Left lung (tissue), 10 donors: ENCODE data around the gene SH3RF1. TPM values are rescaled to one million over a fixed set of nuclear protein-coding genes. Genes with fewer than 3 reads are reported as not detected.

ENCODE experiments used
- ATAC-seq: fragments of 200-7000 bp; cut with Tn5 transposase; one replicate; pipeline ENCODE4 v1.9.1; 2020; ENCODE audit warnings: moderate library complexity
- DNase-seq, 4 donors: peaks; one replicate each; pipeline ENCODE4 v3.0.0-alpha.2; 2013 to 2020
- H3K27ac ChIP-seq, 2 donors: fragments of 200-600 bp; sonication (generic) in 1 of 2; one replicate each; pipeline versions ENCODE4 v1.5.0 to v1.8.0; 2020 to 2021
- H3K27me3 ChIP-seq, 2 donors: fragments of 200-600 bp; sonication (generic) in 1 of 2; one replicate each; pipeline versions ENCODE4 v1.5.0 to v1.8.0; 2020 to 2021
- H3K36me3 ChIP-seq, 2 donors: fragments of 200-600 bp; sonication (generic) in 1 of 2; one replicate each; pipeline versions ENCODE4 v1.5.0 to v1.8.0; 2020 to 2021
- H3K4me1 ChIP-seq, 2 donors: fragments of 200-600 bp; one replicate each; pipeline ENCODE4 v1.8.0; 2021
- H3K4me3 ChIP-seq, 2 donors: fragments of 200-600 bp; sonication (generic) in 1 of 2; one replicate each; pipeline versions ENCODE4 v1.5.0 to v1.8.0; 2020 to 2021; ENCODE audit warnings: mild to moderate bottlenecking in 1 of 2
- H3K9me3 ChIP-seq, 2 donors: fragments of 200-600 bp; sonication (generic) in 1 of 2; one replicate each; pipeline versions ENCODE4 v1.5.0 to v1.8.0; 2020 to 2021
- intact Hi-C, 2 donors: fragments of 100-400 bp; cut with DNase I; formaldehyde crosslinking; loops; one replicate each; pipeline versions ENCODE4 v1.11.2 to v1.14.2; 2022
- polyA plus RNA-seq, 6 donors: library from polyadenylated mRNA; unstranded; fragments of 120-200 nt; gene quantifications; one replicate each; pipeline ENCODE4 v1.2.1, GENCODE V29; 2013; ENCODE audit not compliant: insufficient read length in 6 of 6
- total RNA-seq, 2 donors: library from RNA; stranded (reverse); fragmentation: NEBNext Ultra II Directional; extraction: Animal tissue kit (Norgen Biotek cat#: 25700); gene quantifications; one replicate each; pipeline ENCODE4 v1.2.1, GENCODE V29; 2021
- TF ChIP-seq, protein P1 (sequence below), 2 donors: fragments of 200-600 bp; sonication (generic) in 1 of 2; IDR thresholded peaks; one replicate each; pipeline versions ENCODE4 v1.5.0 to v1.8.0; 2021; ENCODE audit warnings: antibody characterized with exemption in 2 of 2
- donor health status: DM: no; HTN: yes; CAD: no.
- donor health status: DM: no; HTN: no; CAD: no.

The SH3RF1 gene
- total and polyA plus RNA-seq, 8 donors: 18.9 to 39.4 (median 20.8) TPM

DNA sequence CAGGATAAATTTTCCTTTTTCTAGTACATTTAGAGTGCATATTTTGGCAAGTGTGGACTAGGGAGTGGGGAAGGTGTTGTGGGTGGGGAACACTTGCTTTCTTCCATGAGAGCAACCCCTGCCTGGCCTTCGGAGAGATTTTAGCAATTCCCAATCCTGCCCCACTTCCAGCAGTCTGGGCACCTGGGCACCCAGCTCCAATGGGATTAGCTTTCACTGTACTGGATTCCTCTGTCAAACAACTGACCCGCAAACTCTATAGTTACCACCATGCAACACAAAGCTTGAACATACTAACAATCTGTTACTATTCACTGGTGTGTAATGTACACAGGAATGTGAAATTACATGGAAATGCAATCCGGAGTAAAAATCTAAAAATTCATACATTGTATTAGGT is 50.3 kb downstream of the SH3RF1 start:
- peak; percentile 45 for ATAC-seq

DNA sequence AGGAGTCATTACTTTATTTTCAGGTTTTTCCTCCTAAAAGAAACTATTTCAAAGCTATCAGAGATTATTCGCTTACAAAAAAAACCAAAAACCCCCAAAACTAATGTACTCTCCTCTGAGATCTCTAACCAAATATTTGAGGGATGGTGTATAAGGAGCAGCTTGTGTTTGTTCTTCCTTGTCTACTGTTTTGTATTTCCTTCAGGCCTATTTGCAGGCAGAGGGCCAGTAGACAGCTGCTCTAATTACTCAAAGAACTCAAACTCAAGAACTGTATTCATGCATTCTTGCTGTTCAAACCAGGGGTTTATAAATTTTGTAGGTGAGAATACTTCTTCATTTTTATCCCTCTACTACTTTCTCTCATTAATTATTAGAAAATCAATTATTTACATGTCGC is 51.3 kb downstream of the SH3RF1 start:
- intact Hi-C loops: no loop called here
- Histone ChIP-seq H3K36me3 (no peaks in the 10 kb centered on the region), H3K4me3 (no peak overlapping the region), H3K27ac (no peak overlapping the region), H3K27me3 (no peaks in the 10 kb centered on the region), H3K4me1 (peaks cover 18 to 38% of the 10 kb centered on the region in 2 donors), H3K9me3 (no peaks in the 10 kb centered on the region)
- peak; percentile 73 for ATAC-seq
- TF ChIP-seq, protein P1, sequence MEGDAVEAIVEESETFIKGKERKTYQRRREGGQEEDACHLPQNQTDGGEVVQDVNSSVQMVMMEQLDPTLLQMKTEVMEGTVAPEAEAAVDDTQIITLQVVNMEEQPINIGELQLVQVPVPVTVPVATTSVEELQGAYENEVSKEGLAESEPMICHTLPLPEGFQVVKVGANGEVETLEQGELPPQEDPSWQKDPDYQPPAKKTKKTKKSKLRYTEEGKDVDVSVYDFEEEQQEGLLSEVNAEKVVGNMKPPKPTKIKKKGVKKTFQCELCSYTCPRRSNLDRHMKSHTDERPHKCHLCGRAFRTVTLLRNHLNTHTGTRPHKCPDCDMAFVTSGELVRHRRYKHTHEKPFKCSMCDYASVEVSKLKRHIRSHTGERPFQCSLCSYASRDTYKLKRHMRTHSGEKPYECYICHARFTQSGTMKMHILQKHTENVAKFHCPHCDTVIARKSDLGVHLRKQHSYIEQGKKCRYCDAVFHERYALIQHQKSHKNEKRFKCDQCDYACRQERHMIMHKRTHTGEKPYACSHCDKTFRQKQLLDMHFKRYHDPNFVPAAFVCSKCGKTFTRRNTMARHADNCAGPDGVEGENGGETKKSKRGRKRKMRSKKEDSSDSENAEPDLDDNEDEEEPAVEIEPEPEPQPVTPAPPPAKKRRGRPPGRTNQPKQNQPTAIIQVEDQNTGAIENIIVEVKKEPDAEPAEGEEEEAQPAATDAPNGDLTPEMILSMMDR (IDR thresholded peaks at IDR 0.05): no peak
- DNase-seq: peak in 1 of 4 donors; percentile 37

More for the DNA sequence above, 50.3 kb downstream of the SH3RF1 start:
- H3K27ac ChIP-seq: no peak overlapping the region
- no peak for DNase-seq
- H3K4me3 ChIP-seq: no peak overlapping the region
- H3K9me3 ChIP-seq: no peaks in the 10 kb centered on the region
- intact Hi-C loops: no loop called here
- TF ChIP-seq, protein P1 (IDR thresholded peaks at IDR 0.05): no peak
- H3K4me1 ChIP-seq: peaks cover 24 to 48% of the 10 kb centered on the region in 2 donors
- no peaks in the 10 kb centered on the region for H3K36me3 ChIP-seq
- H3K27me3 ChIP-seq: no peaks in the 10 kb centered on the region

DNA sequence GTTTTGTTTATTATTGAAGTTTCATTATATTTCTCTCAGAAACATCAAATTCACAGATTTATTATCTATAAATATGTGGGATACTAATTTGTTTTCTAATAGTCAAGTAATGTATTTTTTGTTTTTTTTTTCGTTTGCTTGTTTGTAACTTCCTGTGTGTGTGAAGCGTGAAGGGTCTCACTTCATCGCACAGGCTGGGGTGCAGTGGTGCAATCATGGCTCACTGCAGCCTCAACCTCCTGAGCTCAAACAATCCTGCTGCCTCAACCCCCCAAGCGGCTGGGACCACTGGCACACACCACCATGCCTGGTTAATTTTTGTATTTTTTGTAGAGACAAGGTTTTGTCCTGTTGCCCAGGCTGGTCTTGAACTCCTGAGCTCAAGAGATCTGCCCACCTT is 55.1 kb downstream of the SH3RF1 start:
- Histone ChIP-seq H3K36me3 (no peaks in the 10 kb centered on the region), H3K4me3 (no peak overlapping the region), H3K9me3 (peaks cover 0 to 6% of the 10 kb centered on the region in 2 donors), H3K27ac (no peak overlapping the region), H3K4me1 (peaks cover 18 to 23% of the 10 kb centered on the region in 2 donors), H3K27me3 (no peaks in the 10 kb centered on the region)
- intact Hi-C loops: no loop called here
- no peak for DNase-seq
- TF ChIP-seq, protein P1 (IDR thresholded peaks at IDR 0.05): no peak
- no peak for ATAC-seq

DNA sequence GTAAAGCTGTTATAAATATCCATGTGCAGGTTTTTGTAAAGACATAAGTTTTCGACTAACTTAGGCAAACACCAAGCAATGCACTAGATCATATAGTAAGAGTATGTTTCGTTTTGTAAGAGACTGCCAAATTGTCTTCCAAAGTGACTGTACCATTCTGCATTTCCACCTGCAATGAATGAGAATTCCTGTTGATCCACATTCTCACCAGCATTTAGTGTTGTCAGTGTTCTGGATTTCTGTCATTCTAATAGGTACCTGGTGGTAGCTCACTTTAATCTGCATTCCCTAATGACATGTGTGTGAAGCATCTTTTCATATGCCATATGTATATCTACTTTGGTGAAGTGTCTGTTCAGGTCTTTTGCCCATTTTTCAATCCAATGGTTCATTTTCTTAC is 57.8 kb downstream of the SH3RF1 start:
- H3K9me3 ChIP-seq: peaks cover 0 to 6% of the 10 kb centered on the region in 2 donors
- intact Hi-C loops: no loop called here
- no peak overlapping the region for H3K4me3 ChIP-seq
- no peaks in the 10 kb centered on the region for H3K27me3 ChIP-seq
- no peak overlapping the region for H3K27ac ChIP-seq
- H3K36me3 ChIP-seq: no peaks in the 10 kb centered on the region
- peaks cover 0 to 13% of the 10 kb centered on the region in 2 donors for H3K4me1 ChIP-seq
- DNase-seq (no peak), ATAC-seq (no peak)
- TF ChIP-seq, protein P1 (IDR thresholded peaks at IDR 0.05): no peak

DNA sequence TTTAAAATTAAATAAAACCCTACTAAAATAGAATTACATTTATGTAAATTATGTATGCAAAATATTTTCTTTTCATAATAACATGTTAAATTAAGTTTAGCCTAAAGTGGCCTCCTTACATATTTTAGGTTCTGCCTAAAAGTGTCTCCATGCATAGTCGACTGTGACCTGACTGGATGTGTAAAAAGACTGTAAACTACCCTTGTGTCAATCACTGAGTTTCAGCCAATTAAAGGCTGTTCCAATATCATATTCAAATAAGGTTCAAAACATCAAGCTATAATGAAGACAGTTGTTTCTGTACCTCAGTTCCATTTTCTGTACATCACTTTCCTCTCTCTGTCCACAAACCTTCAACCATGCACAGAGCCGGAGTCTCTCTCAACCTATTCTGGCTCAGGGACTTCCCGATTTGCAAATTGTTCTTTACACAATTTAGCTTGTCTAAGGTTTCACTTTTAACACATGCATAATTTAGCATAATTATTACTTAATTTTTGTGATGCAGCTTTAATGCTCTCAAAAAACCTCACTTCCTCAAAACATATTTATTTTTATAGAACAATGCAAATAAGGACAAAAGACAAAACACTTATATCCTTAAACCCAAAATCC is 60.1 kb downstream of the SH3RF1 start:
- H3K27me3 ChIP-seq: no peaks in the 10 kb centered on the region
- H3K4me3 ChIP-seq: no peak overlapping the region
- intact Hi-C loops: no loop called here
- H3K27ac ChIP-seq: no peak overlapping the region
- ATAC-seq: no peak
- TF ChIP-seq, protein P1 (IDR thresholded peaks at IDR 0.05): no peak
- no peak for DNase-seq
- peaks cover 0 to 13% of the 10 kb centered on the region in 2 donors for H3K4me1 ChIP-seq
- no peaks in the 10 kb centered on the region for H3K36me3 ChIP-seq
- peaks cover 0 to 6% of the 10 kb centered on the region in 2 donors for H3K9me3 ChIP-seq
